ENCODE data around the gene DTNB. TPM values are rescaled to one million over a fixed set of nuclear protein-coding genes. Genes with fewer than 3 reads are reported as not detected.

The DTNB gene
- total RNA-seq (18.0 and 31.3 TPM in 2 replicates), polyA plus RNA-seq (33.4 and 42.9 TPM in 2 replicates)

DNA sequence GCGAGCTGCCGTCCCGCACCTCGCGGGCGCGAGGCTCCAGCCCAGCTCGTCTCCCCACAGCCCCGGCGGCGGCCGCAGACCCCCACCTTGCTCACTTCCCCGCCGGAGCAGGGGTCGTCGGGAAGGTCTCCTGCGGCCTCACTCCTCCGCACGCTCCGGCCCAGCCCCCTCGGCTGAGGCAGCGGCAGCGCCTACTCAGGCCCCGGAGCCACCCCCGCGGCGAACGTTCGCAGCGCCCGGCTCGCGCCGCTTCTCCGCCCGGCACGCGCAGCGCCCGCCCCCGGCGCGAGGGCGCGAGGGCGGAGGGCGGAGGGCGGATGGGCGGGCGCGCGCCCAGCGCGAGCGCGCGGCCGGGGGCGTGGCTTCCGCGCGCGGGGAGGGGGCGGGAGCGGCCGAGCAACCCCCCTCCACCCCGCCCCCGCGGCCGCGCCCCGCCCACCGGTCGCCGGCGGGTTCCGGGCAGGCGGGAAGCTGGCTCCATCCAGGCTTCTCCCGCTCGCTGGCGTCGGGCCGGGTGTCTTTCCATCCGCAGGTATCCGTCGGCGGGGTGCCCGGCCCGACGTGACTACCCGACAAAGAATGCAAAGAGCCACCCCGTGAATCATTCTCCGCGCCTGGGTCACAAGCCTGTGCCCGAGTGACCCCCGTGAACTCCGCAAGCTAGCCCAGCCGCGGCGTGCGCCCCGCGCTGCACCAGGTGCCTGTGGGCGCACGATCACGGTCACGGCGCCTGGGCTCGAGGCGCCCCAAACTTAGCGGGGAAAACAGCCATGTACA, at the start of gene DTNB:
TSS of gene DTNB (minus strand) at position 278 of the 777 bp plus-strand sequence. CDS start 20,917 bp downstream, outside the sequence.
- Histone ChIP-seq H3K36me3 (no peaks in the 10 kb centered on the region), H3K27ac (peak within 1 kb of the TSS; percentile 90), H3K9me3 (ENCODE audit: low read depth) (no peaks in the 10 kb centered on the region), H3K27me3 (peaks cover 6% of the 10 kb centered on the region), H3K4me1 (ENCODE audit: low read depth) (no peaks in the 10 kb centered on the region), H3K4me3 (peak within 1 kb of the TSS; percentile 99)
- DNase-seq (ENCODE audit: low read depth in 1 of 2, low spot score in 1 of 2): peak; percentile 76 to 88
- TF ChIP-seq, protein P1, sequence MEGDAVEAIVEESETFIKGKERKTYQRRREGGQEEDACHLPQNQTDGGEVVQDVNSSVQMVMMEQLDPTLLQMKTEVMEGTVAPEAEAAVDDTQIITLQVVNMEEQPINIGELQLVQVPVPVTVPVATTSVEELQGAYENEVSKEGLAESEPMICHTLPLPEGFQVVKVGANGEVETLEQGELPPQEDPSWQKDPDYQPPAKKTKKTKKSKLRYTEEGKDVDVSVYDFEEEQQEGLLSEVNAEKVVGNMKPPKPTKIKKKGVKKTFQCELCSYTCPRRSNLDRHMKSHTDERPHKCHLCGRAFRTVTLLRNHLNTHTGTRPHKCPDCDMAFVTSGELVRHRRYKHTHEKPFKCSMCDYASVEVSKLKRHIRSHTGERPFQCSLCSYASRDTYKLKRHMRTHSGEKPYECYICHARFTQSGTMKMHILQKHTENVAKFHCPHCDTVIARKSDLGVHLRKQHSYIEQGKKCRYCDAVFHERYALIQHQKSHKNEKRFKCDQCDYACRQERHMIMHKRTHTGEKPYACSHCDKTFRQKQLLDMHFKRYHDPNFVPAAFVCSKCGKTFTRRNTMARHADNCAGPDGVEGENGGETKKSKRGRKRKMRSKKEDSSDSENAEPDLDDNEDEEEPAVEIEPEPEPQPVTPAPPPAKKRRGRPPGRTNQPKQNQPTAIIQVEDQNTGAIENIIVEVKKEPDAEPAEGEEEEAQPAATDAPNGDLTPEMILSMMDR (IDR thresholded peaks at IDR 0.05; ENCODE audit: low read depth, low read length): no peak

DNA sequence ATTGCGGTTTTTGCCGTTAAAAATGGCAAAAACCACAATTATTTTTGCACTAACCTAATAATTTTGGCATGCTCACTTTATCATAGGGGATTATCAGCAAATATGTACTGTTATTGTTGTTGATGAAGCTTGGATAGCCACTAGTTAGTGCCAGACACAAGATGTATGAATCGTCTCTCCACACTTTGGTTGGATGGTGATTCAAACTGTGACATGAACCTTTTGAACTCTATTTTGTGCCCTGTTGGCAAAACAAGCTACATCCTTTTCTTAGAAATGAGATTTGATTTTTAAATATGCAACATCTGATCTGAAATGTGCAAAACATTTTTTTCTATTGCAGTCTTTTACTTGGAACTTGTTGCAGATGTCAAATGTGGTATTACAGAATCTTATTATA, 48.8 kb upstream of the DTNB start:
- Histone ChIP-seq H3K36me3 (no peaks in the 10 kb centered on the region), H3K4me1 (ENCODE audit: low read depth) (no peaks in the 10 kb centered on the region), H3K27me3 (no peaks in the 10 kb centered on the region), H3K27ac (no peak overlapping the region), H3K4me3 (no peak overlapping the region), H3K9me3 (ENCODE audit: low read depth) (no peaks in the 10 kb centered on the region)
- TF ChIP-seq, protein P1 (IDR thresholded peaks at IDR 0.05; ENCODE audit: low read depth, low read length): no peak
- no peak for DNase-seq (ENCODE audit: low read depth in 1 of 2, low spot score in 1 of 2)

DNA sequence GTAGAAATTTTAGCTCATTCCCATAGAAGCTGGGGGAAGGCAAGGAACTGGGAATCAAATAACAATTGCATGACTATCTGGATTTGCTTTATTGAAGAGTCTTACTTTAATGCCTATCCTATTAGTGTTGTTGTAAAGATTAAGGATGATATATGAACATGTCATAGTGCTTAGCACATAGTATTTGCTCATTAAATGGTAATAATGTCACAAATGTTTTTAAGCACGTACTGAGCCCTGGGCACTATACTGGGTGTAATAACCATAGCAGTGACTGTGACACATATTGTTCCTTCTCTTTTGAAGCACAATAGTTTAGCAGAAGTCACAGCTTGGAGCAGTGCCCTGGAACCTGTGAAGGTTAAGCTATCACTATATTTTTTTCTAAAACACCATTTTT, 47.2 kb upstream of the DTNB start:
- no peak overlapping the region for H3K4me3 ChIP-seq
- no peaks in the 10 kb centered on the region for H3K9me3 ChIP-seq (ENCODE audit: low read depth)
- no peaks in the 10 kb centered on the region for H3K36me3 ChIP-seq
- no peak overlapping the region for H3K27ac ChIP-seq
- no peaks in the 10 kb centered on the region for H3K27me3 ChIP-seq
- no peak for DNase-seq (ENCODE audit: low read depth in 1 of 2, low spot score in 1 of 2)
- TF ChIP-seq, protein P1 (IDR thresholded peaks at IDR 0.05; ENCODE audit: low read depth, low read length): no peak
- H3K4me1 ChIP-seq (ENCODE audit: low read depth): no peaks in the 10 kb centered on the region

DNA sequence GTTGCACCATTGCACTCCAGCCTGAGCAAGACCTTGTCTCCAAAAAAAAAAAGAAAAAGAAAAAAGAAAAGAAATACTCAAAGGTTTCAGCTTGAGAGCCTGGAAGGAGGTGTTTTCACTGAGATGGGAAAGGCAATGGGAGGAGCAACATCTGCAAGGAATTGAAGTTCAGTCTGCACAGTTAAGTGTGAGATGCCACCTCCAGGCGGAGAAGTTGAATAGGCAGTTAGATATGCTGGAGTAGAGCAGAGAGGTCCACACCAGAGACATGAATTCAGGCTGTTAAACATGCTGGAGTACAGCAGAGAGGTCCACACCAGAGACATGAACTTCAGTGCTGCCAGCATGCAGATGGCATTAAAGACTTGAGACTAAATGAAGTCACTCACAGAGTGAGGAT, 41.4 kb upstream of the DTNB start:
- Histone ChIP-seq H3K9me3 (ENCODE audit: low read depth) (no peaks in the 10 kb centered on the region), H3K36me3 (no peaks in the 10 kb centered on the region), H3K4me1 (ENCODE audit: low read depth) (no peaks in the 10 kb centered on the region), H3K4me3 (no peak overlapping the region), H3K27ac (no peak overlapping the region), H3K27me3 (no peaks in the 10 kb centered on the region)
- peak in 1 of 2 donors; percentile 19 for DNase-seq (ENCODE audit: low read depth in 1 of 2, low spot score in 1 of 2)
- TF ChIP-seq, protein P1 (IDR thresholded peaks at IDR 0.05; ENCODE audit: low read depth, low read length): no peak

DNA sequence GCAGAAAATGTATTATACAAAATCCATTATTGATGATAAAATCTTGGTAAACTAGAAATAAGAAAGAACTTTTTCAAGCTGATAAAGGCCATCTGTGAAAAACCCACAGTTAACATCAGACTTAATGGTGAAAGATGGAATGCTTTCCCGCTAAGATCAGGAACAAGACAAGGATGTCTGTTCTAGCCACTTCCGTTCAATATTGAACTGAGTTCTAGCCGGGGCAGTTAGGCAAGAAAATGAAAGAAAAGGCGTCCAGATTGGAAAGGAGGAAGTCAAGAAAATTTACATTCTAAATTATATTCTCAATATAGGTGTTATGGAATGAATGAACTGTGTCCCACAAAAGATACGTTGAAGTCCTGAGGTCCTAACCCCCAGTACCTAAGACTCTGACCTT, 39.1 kb upstream of the DTNB start:
- Histone ChIP-seq H3K4me1 (ENCODE audit: low read depth) (no peaks in the 10 kb centered on the region), H3K27me3 (no peaks in the 10 kb centered on the region), H3K27ac (no peak overlapping the region), H3K9me3 (ENCODE audit: low read depth) (no peaks in the 10 kb centered on the region), H3K36me3 (no peaks in the 10 kb centered on the region), H3K4me3 (no peak overlapping the region)
- TF ChIP-seq, protein P1 (IDR thresholded peaks at IDR 0.05; ENCODE audit: low read depth, low read length): no peak
- DNase-seq (ENCODE audit: low read depth in 1 of 2, low spot score in 1 of 2): no peak
